GM18526 (cell line): ENCODE measurements around the gene CLPSL2.

Source experiments
- POLR2A ChIP-seq: IDR thresholded peaks from 3 replicates; pipeline ENCODE4 v1.6.1; 2011; ENCODE audit not compliant: insufficient read length; ENCODE audit errors: extremely low read depth

Gene CLPSL2

DNA sequence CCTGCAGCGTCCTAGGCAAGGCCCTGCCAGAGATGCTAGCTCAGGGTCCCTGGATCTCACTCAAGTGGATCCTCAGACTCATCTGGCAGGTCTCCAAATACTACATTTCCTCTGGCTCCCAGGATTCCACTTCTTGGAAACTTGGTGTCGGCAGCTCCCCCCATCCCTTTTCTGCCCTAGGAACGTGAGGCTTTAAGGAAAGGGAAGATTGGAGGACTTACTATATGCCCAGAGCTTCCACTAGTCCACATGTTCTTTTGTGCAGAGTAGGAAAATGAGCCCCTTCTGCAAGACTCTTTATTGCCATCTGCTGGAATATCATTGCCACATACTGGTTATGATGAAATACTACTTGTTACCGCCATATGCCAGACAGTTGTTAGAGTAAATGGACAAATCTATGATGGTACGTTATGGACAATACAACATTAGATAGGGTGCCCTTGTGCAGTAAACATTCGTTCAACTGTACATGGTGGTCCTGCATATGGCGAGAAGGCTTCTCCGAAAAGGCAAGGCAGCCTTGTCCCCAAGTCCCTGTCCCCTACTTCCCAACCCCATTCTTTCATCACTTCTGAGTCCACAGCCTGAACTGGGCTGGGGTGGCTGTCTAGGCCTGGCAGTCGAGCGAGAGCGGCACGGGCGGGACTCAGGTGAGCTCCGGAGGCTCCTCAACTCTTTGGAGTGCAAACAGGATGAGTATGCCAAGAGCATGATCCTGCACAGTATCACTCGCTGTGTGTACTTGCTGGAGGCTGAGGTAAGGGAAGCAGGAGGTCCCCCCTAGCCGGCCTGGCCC lies 38.8 kb upstream of the CLPSL2 start:
- no peak for TF ChIP-seq POLR2A

DNA sequence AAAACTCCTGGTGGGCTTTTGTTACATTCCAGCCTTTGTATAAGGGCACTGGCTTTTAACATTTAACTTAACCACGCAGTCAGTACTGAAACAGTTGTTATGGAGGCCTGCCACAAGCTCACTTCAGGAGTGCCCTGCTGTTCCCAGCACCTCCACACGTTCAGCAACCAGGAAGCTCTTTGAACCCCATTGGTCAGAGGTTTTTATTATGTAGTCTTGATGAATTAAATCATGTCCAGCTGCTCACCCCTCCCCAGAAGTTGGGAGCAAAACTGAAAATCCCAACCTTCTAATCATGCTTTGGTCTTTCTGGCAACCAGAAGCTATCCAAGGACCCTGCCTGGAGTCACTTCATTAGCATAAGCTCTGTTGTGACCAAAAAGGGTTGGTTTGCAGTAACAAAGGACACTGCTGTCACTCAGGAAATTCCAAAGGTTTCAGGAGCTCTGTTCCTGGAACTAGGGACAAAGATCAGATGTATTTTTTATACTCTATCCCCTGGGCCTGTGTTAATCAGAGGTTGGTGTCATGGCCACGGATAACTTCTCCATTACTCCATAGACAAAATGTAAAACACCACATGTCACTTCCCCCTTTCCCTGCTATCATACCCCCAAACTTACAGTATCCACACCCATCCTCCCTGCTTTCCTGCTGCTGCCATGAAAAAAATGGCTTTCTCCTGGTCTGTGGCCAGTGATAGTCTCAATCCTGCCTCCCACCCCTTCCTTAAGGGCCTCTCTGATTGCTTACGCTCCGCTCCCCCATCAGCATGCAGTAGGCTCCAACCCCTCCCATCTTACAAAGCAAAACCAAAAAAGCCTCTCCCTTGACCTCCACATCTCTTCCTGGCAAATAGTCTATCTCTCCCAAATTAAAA lies 36.5 kb upstream of the CLPSL2 start:
- no peak for TF ChIP-seq POLR2A

DNA sequence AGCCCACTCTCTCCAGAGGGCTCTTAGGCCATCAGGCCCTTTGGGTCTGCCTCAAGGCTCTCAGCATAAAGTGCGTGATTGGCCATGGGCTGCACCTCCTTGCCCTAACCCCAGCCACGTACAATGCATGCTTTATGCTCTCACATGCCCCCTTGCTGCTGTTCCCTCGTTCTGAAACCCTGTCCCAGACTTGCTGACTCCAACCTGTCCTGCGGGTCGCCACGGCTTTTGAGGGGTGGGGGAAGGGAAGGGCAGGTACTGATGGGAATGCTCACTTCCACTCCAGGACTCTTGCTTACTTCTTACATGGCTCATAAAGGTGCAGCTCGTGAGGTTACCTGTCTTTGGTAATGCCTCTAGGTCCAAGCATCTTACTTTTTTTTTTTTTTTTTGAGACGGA lies 33.6 kb upstream of the CLPSL2 start:
- no peak for TF ChIP-seq POLR2A

DNA sequence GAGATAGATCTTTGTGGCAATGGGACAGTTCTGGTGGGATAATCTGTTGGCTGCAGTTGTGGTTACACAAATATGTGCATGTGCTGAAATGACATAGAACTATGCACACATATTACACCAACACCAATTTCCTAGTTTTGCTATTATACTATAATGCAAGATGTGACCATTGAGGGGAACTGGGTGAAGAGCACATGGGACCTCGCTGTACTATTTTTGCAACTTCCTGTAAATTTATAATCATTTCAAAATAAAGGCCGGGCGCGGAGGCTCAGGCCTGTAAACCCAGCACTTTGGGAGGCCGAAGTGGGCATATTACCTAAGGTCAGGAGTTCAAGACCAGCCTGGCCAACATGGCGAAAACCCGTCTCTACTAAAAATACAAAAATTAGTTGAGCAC lies 30.9 kb upstream of the CLPSL2 start:
- no peak for TF ChIP-seq POLR2A

DNA sequence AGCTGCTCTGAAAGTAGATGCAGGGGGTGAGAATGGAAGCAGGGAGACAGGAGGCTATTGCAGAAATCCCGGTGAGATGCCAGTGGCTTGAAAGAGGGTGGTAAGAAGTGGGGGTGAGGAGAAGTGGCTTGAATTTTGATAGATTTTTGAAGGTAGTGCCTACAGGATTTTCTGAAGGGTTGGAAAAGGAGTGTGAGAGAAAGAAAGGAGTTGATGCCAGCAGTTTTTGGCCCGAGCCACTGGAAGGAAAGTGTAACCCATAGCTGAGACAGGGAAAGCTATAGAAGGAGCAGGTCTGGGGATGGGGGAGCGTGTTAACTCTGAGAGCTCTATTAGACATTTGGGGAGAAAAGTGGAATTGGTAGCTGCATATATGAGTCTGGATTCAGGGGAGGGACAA lies 29.9 kb upstream of the CLPSL2 start:
- TF ChIP-seq POLR2A = no peak

DNA sequence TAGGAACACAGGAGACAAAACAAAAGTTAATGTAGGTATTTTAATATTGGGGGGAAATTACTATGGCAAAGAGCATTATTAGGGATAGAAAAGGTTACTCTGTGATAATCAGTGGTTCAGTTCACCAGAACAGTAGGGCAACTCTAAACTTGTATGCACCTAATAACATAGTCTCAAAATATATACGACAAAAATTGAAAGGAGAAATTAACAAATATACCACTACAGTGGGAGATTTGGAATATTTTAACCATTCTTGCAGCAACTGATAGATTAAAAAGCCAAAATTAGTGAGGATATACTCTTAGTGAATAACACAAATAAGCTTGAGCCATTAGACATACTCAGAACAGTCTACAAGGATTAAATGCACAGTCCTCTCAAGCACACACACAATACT lies 28.5 kb upstream of the CLPSL2 start:
- TF ChIP-seq POLR2A = no peak

DNA sequence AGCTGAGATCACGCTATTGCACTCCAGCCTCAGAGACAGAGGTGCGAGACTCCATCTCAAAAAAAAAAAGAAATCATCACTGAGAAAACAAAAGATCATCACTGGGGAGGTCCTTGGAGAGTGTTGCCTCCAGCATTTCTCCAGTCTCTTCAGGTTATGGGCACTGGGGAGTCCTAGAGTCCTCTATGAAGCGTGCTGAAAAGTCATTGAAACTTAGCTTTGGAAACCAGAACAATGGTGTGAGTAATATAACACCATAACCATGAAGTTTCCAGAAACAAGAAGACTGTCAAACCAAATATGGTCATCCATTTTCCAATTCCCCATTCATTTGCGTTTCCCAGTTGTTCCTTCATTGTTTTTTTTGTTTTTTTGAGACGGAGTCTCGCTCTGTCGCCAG lies 25.8 kb upstream of the CLPSL2 start:
- TF ChIP-seq POLR2A = no peak

DNA sequence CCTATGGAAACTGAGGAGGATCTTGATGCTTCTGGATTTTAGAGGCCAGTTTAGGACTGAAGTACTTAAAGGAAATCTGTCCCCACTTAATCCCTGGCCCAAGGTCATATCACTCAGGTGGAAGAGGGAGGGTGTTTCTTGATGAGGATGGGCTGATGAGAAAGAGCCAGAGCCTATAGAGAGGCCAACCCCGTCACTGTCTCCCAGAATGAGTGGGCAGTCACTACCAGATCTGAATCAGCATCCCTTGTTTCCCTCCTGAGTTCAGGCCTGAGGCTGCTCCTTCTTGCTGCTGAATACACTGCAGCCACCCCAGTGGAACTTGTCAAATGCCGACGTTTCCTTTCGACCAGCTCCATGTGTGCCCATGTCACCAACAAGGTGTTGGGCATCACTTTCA lies 24.8 kb upstream of the CLPSL2 start:
- no peak for TF ChIP-seq POLR2A

DNA sequence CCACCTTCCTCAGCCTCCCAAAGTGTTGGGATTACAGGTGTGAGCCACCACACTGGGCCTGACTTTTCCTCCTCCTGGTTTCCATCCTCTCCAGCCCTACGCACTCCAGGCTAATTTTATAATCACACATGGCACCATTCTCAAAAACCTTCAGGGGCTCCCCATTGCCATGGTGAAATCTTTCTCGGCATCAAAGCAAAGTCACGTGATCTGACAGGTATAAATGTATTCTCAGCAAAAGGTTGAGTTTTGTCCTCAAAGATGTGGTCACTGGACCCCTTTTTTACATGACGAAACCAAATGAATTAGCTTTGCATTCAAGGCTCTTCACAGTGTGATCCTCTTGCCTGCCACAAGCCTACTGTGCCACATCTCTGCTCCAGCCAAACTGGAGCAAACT lies 24.1 kb upstream of the CLPSL2 start:
- no peak for TF ChIP-seq POLR2A

DNA sequence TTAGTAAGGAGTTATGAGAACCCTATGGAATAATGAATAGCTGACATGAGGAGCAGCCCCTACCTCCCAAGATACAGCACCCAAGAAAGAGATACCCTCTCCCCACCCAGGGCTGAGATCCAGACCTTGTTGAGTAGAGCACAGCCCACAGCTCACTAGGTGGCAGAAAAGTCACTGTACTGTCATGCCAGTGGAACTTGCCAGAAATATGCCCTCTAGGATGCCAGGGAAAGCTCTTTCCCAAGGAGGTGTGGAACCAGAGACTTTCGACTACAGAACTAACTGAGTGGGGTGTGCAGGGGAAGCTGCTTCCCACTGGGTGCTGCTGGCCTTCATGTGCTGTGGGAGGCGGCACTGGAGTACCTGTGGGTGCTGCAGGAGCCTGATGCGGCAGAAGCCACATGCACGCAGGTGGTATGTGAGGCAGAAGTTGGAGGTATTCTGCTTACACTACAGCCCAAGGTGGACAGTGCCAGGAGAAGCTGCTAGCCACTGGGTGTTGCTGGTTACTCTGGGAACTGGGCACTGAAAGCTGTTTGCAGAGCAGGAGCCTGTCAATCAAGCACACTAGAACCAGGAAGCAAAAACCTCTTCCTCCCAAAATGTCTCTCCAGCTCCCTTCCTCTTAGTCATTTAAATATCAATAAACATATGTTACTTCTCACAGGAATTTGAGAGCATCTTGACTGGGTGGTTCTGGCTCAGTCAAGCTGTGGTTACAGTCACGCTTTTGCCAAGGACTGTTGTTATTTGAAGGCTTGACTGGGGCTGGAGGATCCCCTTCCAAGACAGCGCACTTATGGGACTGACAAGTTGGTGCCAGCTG lies 21.7 kb upstream of the CLPSL2 start:
- no peak for TF ChIP-seq POLR2A

DNA sequence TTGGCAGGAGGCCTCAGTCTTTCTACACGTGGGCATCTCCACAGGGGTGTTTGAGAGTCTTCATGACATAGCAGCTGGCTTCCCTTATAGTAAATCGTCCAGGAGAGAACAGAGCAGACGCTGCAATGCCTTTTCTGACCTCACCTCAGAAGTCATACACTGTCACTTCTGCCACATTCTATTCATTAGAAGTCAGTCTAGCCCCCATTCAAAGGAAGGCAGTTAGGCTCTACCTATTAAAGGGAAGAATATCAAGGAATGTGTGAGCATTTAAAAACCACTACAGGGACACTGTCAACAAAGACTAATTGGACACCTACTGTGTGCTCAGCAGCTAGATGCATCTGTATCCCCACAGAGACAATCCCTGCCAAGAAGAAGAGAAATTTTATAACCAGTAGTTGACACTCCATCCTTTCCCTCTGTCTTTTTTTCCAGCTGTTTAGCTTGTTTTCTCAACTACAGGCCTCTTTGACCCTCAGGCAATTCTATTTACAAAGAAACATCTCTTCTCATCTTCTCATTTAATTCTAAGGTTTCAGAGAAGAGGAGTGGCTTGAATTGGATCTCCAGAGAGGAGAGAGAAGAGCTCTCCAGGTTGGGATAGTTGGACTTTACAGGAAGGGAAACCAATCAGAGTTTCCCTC lies 21.0 kb upstream of the CLPSL2 start:
- TF ChIP-seq POLR2A = no peak

DNA sequence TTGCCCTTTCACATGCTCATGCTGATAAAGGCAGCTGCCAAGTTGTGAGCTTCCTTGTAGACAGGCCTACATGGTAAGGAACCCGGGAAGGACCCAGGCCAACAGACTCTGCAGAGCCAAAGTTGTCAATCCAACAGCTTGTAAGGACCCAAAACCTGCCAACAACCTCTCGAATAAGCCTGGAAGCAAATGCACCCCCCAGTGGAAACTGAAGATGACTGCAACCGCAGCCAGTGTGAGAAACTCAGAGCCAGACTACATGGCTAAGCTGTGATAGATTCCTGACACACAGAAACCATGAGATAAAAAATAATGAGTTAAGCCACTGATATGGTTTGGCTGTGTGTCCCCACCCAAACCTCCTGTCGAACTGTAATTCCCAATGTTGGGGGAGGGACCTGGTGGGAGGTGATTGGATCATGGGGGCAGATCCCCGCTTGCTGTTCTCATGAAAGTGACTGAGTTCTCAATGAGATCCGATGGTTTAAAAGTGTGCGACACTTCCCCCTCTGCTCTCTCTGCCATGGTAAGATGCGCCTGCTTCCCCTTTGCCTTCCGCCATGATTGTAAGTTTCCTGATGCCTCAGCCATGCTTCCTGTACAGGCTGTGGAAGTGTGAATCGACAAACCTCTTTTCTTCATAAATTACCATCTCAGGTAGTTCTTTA lies 18.8 kb upstream of the CLPSL2 start:
- no peak for TF ChIP-seq POLR2A

DNA sequence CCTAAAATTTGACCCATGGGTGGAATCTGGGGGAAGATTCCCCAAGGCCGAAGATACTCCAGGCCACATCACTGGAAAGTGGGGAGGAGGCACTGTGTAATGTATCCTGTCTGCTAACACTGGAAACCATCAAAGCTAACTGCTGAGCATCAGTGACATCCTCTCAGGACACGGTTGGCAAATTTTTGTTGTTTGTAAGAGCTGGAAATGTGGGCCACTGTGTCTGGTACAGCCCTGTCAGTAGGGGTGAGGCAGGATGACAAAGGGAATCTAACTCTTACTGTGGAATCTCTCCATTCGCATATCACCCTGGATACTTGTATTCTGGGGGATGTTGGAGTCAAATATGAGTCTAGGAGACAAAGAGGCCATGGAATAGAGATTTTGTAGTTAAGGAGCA lies 17.0 kb upstream of the CLPSL2 start:
- TF ChIP-seq POLR2A = no peak

DNA sequence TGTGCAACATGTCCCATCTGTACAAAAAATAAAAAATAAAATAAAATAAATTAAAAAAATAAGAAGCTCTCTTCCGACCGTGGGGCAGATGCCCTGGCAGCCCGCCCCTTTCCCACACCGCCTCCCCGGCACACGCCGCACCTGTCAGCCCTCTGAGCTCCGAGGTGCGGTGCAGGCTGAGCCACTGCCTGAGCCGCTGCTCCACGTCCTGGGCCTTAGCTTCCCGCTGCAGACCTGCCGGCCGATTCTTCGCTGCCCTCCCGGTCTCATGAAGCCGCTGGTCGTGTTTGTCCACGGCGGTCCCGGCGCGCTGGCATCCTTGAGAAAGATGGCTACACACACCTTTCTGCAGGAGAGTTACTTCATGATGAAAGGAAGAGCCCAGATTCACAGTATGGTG lies 10.7 kb upstream of the CLPSL2 start:
- no peak for TF ChIP-seq POLR2A
